Endothelial cell of umbilical vein (primary cell): Measurements from ENCODE around the gene NLN. TPM values are rescaled to one million over a fixed set of nuclear protein-coding genes. Genes with fewer than 3 reads are reported as not detected.

Experiments
- BruUV-seq: library from RNA; stranded (reverse); fragments of 400-500 nt; replicated peaks from 2 replicates; lab custom pipeline; 2021; lab: Mats Ljungman, UMichigan
- CTCF ChIA-PET: fragments of 300-600, 350-600 bp; sonication (Branson Sonifier 250); formaldehyde crosslinking; loops from one replicate; lab custom pipeline; 2021; ENCODE audit warnings: antibody characterized with exemption, inconsistent platforms; lab: Charles Lee
- POLR2A ChIA-PET: fragments of 300-600, 350-600 bp; sonication (Branson Sonifier 250); formaldehyde crosslinking; loops from one replicate; lab custom pipeline; 2021; ENCODE audit warnings: antibody characterized with exemption, inconsistent platforms; lab: Charles Lee
- DNase-seq: peaks from one replicate; pipeline ENCODE4 v3.0.0-alpha.2; 2011; ENCODE audit warnings: low read depth, low spot score
- FAIRE-seq: peaks from 2 replicates; lab custom pipeline; 2011; peaks lifted over from hg19 to GRCh38; lab: Jason Lieb, UNC
- H2AFZ ChIP-seq: 2 replicates; pipeline ENCODE4 v1.6.0; 2012; ENCODE audit warnings: low read depth, low read length, control low read depth, inconsistent platforms
- H3K27ac ChIP-seq: 2 replicates; pipeline ENCODE4 v1.5.1; 2011; ENCODE audit warnings: low read depth, mild to moderate bottlenecking, control low read depth, low read length, moderate library complexity; ENCODE audit not compliant: insufficient read depth
- H3K27me3 ChIP-seq, 2 experiments: 2 replicates each; pipeline versions ENCODE4 v1.6.0 to v1.6.1; 2011; ENCODE audit warnings: low read length in 2 of 2, mixed read lengths in 1 of 2; ENCODE audit not compliant: control insufficient read depth in 2 of 2, insufficient read depth in 2 of 2
- H3K36me3 ChIP-seq, 2 experiments: 2 replicates in 1 of 2; 3 replicates in 1 of 2; pipeline ENCODE4 v1.5.1; 2011; ENCODE audit warnings: low read length in 2 of 2, mild to moderate bottlenecking in 1 of 2, moderate library complexity in 1 of 2; ENCODE audit not compliant: control insufficient read depth in 2 of 2, insufficient read depth in 2 of 2; ENCODE audit errors: extremely low read depth in 1 of 2
- H3K4me1 ChIP-seq: 3 replicates; pipeline ENCODE4 v1.5.1; 2011; ENCODE audit warnings: mild to moderate bottlenecking, low read length; ENCODE audit not compliant: control insufficient read depth, insufficient read depth; ENCODE audit errors: extremely low read depth
- H3K4me2 ChIP-seq: 2 replicates; pipeline ENCODE4 v1.6.1; 2011; ENCODE audit warnings: low read length, control low read depth, mixed read lengths; ENCODE audit not compliant: insufficient read depth
- H3K4me3 ChIP-seq, 3 experiments: fragments of 200-600 bp in 1 of 3; sonication (generic), shearing (Covaris generic) in 1 of 3; replicated peaks in 1 of 3; 2 replicates each; pipeline ENCODE4 v1.5.1; 2011 to 2016; ENCODE audit warnings: control low read depth in 3 of 3, low read length in 3 of 3, mild to moderate bottlenecking in 2 of 3, inconsistent platforms in 1 of 3, low read depth in 1 of 3, moderate library complexity in 1 of 3; ENCODE audit not compliant: insufficient read depth in 1 of 3
- H3K79me2 ChIP-seq: 2 replicates; pipeline ENCODE4 v1.6.0; 2012; ENCODE audit warnings: low read length, inconsistent platforms; ENCODE audit not compliant: control insufficient read depth, insufficient read depth
- H3K9ac ChIP-seq: replicated peaks from 2 replicates; pipeline ENCODE3; 2011; ENCODE audit warnings: low read length, control low read depth; ENCODE audit not compliant: insufficient read depth; ENCODE audit errors: extremely low read depth
- H3K9me1 ChIP-seq: replicated peaks from 3 replicates; pipeline ENCODE4 v1.6.0; 2011; ENCODE audit warnings: mild to moderate bottlenecking, low read length; ENCODE audit not compliant: control insufficient read depth, insufficient read depth; ENCODE audit errors: extremely low read depth
- H3K9me3 ChIP-seq: replicated peaks from 2 replicates; pipeline ENCODE4 v1.5.1; 2012; ENCODE audit warnings: low read length, inconsistent platforms; ENCODE audit not compliant: control insufficient read depth, insufficient read depth
- H4K20me1 ChIP-seq: replicated peaks from 2 replicates; pipeline ENCODE3; 2011; ENCODE audit warnings: mild to moderate bottlenecking, low read length; ENCODE audit not compliant: control insufficient read depth, insufficient read depth; ENCODE audit errors: extremely low read depth
- EZH2 ChIP-seq: IDR thresholded peaks from 2 replicates; pipeline ENCODE4 v1.6.1; 2012; ENCODE audit warnings: borderline replicate concordance, low read depth, mild to moderate bottlenecking, moderate library complexity, low read length, inconsistent platforms; ENCODE audit not compliant: severe bottlenecking
- FOS ChIP-seq: IDR thresholded peaks from 2 replicates; pipeline ENCODE4 v1.6.1; 2011; ENCODE audit warnings: mild to moderate bottlenecking, low read length, moderate library complexity, borderline replicate concordance; ENCODE audit not compliant: insufficient read depth
- GATA2 ChIP-seq: IDR thresholded peaks from 2 replicates; pipeline ENCODE4 v1.7.0; 2011; ENCODE audit warnings: low read depth, mild to moderate bottlenecking, moderate library complexity, mixed read lengths, low read length; ENCODE audit not compliant: insufficient read length, insufficient read depth
- MYC ChIP-seq: IDR thresholded peaks from one replicate; pipeline ENCODE4 v1.6.1; 2011; ENCODE audit warnings: mild to moderate bottlenecking, low read depth, low read length
- dilution Hi-C: fragments of 300-500 bp; cut with MboI; formaldehyde crosslinking; loops from one replicate; pipeline ENCODE4 v1.15.0; 2019; ENCODE audit warnings: low sequenced_read_pairs; ENCODE audit not compliant: extremely low pct_ligation_motif_present
- intact Hi-C: fragments of 100-400 bp; cut with micrococcal nuclease; formaldehyde crosslinking; loops from one replicate; pipeline ENCODE4 v1.10.0; 2022
- polyA plus RNA-seq, 4 experiments: library from polyadenylated mRNA; depleted of rRNA in 3 of 4; stranded (reverse) in 3 of 4; unstranded in 1 of 4; fragments of >200 nt; gene quantifications; 2 replicates each; pipeline versions ENCODE4 v1.2.1 to v1.2.3, GENCODE V29; 2011 to 2012; ENCODE audit warnings: missing spikeins in 1 of 4
- total RNA-seq: library from RNA; stranded (reverse); gene quantifications from 2 replicates; pipeline ENCODE4 v1.2.3, GENCODE V29; 2021
- TF ChIP-seq, protein P1 (sequence below), 2 donors: IDR thresholded peaks; 1 replicate in 1 of 2; 2 replicates in 1 of 2; pipeline ENCODE4 v1.5.1; 2011; ENCODE audit warnings: low read length in 2 of 2, mild to moderate bottlenecking in 2 of 2, moderate library complexity in 2 of 2, control low read depth in 1 of 2, inconsistent platforms in 1 of 2, low read depth in 1 of 2; ENCODE audit not compliant: insufficient read depth in 1 of 2; ENCODE audit errors: extremely low read depth in 1 of 2
- TF ChIP-seq, protein P2 (sequence below): IDR thresholded peaks from 2 replicates; pipeline ENCODE4 v1.6.1; 2011; ENCODE audit not compliant: insufficient read depth, insufficient read length

The NLN gene
- total and polyA plus RNA-seq, 2 donors (not counting 3 experiments of a cell fraction or from before 2014, with no cell fraction given): 14.2 to 63.3 TPM

DNA sequence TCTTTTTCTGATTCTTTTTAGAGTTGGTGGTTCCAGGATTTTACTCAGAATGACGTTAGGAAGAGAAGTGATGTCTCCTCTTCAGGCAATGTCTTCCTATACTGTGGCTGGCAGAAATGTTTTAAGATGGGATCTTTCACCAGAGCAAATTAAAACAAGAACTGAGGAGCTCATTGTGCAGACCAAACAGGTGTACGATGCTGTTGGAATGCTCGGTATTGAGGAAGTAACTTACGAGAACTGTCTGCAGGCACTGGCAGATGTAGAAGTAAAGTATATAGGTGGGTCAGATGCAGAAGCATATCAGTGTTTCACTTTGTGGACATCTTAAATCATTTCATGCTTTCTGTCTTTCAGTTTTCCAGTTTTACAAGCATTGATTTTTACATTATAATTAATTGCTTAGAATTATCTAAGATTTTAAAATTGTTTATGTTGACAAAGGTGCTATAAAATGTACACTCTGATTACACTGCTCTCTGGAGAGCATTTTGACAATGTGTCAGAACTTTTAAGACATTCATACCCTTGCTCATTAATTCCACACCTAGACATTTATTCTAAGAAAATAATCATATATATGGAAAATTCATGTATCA lies 36.6 kb downstream of the NLN start:
- ChIA-PET POLR2A (no interaction called here), CTCF (interaction anchor here (1.3 to 1.6 kb wide), 2 partner anchors 9 to 16 kb away, joined by 3 to 4 read pairs; no protein-coding TSS in a partner anchor)
- Histone ChIP-seq H3K79me2 (peaks cover 14% of the 10 kb centered on the region), H3K4me2 (no peak overlapping the region), H3K4me3 (no peak overlapping the region), H3K4me1 (peaks cover 7% of the 10 kb centered on the region), H3K27ac (no peak overlapping the region), H3K36me3 (peaks cover 0 to 2% of the 10 kb centered on the region in 2 experiments), H4K20me1 (no peaks in the 10 kb centered on the region), H3K9ac (no peak overlapping the region), H3K9me3 (no peaks in the 10 kb centered on the region), H3K27me3 (no peaks in the 10 kb centered on the region), H2AFZ (no peak overlapping the region), H3K9me1 (no peaks in the 10 kb centered on the region)
- no TSS peak for BruUV-seq
- FAIRE-seq (no peak), DNase-seq (no peak)
- TF ChIP-seq, protein P1, sequence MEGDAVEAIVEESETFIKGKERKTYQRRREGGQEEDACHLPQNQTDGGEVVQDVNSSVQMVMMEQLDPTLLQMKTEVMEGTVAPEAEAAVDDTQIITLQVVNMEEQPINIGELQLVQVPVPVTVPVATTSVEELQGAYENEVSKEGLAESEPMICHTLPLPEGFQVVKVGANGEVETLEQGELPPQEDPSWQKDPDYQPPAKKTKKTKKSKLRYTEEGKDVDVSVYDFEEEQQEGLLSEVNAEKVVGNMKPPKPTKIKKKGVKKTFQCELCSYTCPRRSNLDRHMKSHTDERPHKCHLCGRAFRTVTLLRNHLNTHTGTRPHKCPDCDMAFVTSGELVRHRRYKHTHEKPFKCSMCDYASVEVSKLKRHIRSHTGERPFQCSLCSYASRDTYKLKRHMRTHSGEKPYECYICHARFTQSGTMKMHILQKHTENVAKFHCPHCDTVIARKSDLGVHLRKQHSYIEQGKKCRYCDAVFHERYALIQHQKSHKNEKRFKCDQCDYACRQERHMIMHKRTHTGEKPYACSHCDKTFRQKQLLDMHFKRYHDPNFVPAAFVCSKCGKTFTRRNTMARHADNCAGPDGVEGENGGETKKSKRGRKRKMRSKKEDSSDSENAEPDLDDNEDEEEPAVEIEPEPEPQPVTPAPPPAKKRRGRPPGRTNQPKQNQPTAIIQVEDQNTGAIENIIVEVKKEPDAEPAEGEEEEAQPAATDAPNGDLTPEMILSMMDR (IDR thresholded peaks at IDR 0.05; ENCODE audit: extremely low read depth in 1 of 2, insufficient read depth in 1 of 2, low read depth in 1 of 2, low read length in 2 of 2): no peak
- TF ChIP-seq FOS: no peak
- TF ChIP-seq MYC: no peak
- TF ChIP-seq GATA2: no peak
- TF ChIP-seq, protein P2, sequence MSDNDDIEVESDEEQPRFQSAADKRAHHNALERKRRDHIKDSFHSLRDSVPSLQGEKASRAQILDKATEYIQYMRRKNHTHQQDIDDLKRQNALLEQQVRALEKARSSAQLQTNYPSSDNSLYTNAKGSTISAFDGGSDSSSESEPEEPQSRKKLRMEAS: no peak
- no peak for TF ChIP-seq EZH2
- dilution Hi-C loops (no loop called here), intact Hi-C loops (no loop called here)
